ENCODE results near the gene AEBP1. TPM values are rescaled to one million over a fixed set of nuclear protein-coding genes. Genes with fewer than 3 reads are reported as not detected.
A peak's percentile ranks its signal among the peaks of the same experiment; 100 is the strongest.

The AEBP1 gene
- total RNA-seq, 1 experiment from 2014 or later, result 0.54 TPM

- H3K36me3 ChIP-seq (ENCODE audit: control insufficient read depth, insufficient read depth, low read length), result no peaks in the 10 kb centered on the region
- peaks cover 11% of the 10 kb centered on the region for H3K4me1 ChIP-seq
- H3K9me3 ChIP-seq, result no peaks in the 10 kb centered on the region
- no peaks in the 10 kb centered on the region for H3K36me3 Mint-ChIP-seq (ENCODE audit: insufficient read depth, unreplicated experiment)
- no peak overlapping the region for H3K4me3 Mint-ChIP-seq (ENCODE audit: unreplicated experiment)
- intact Hi-C loops (cut with micrococcal nuclease; ENCODE audit: unreplicated experiment), result loop anchor here (10.0 kb wide), 1 partner anchor 338 kb away; no protein-coding TSS in a partner anchor
- DNase-seq, result no peak
- no peaks in the 10 kb centered on the region for H3K9me3 Mint-ChIP-seq (ENCODE audit: unreplicated experiment)
- H3K27ac Mint-ChIP-seq (ENCODE audit: unreplicated experiment), result no peak overlapping the region
- H3K4me3 ChIP-seq (ENCODE audit: low read depth, low read length), result no peak overlapping the region
- ChIA-PET POLR2A (no interaction called here), CTCF (no interaction called here)
- no TSS peak for BruUV-seq (replicated peaks)
- TF ChIP-seq CTCF (IDR thresholded peaks at IDR 0.05; ENCODE audit: insufficient read depth in 1 of 2, low read depth in 1 of 2, low read length in 1 of 2, severe bottlenecking in 1 of 2, unreplicated experiment in 1 of 2), result no peak
- H3K27me3 Mint-ChIP-seq (ENCODE audit: insufficient read depth, unreplicated experiment), result no peaks in the 10 kb centered on the region
- H3K4me1 Mint-ChIP-seq (ENCODE audit: low read depth, unreplicated experiment), result peaks cover 14% of the 10 kb centered on the region
- no peaks in the 10 kb centered on the region for H3K27me3 ChIP-seq (replicated peaks; ENCODE audit: control insufficient read depth, insufficient read depth, low read length)
Measured at GRCh38 chr7:44136731-44137130, 32.6 kb downstream of the AEBP1 start.

GRCh38 chr7:44138698-44139097 is 34.6 kb downstream of the AEBP1 start:
- no peak overlapping the region for H3K4me3 ChIP-seq (ENCODE audit: low read depth, low read length)
- ChIA-PET POLR2A (no interaction called here), CTCF (no interaction called here)
- Mint-ChIP-seq H3K27me3 (ENCODE audit: insufficient read depth, unreplicated experiment) (no peaks in the 10 kb centered on the region), H3K36me3 (ENCODE audit: insufficient read depth, unreplicated experiment) (no peaks in the 10 kb centered on the region), H3K4me1 (ENCODE audit: low read depth, unreplicated experiment) (peaks cover 7% of the 10 kb centered on the region), H3K27ac (ENCODE audit: unreplicated experiment) (no peak overlapping the region), H3K4me3 (ENCODE audit: unreplicated experiment) (no peak overlapping the region), H3K9me3 (ENCODE audit: unreplicated experiment) (no peaks in the 10 kb centered on the region)
- intact Hi-C loops (cut with micrococcal nuclease; ENCODE audit: unreplicated experiment), result loop anchor here (10.0 kb wide), 1 partner anchor 336 kb away; no protein-coding TSS in a partner anchor
- no peaks in the 10 kb centered on the region for H3K36me3 ChIP-seq (ENCODE audit: control insufficient read depth, insufficient read depth, low read length)
- H3K27me3 ChIP-seq (replicated peaks; ENCODE audit: control insufficient read depth, insufficient read depth, low read length), result no peaks in the 10 kb centered on the region
- no TSS peak for BruUV-seq (replicated peaks)
- H3K9me3 ChIP-seq, result no peaks in the 10 kb centered on the region
- no peak for DNase-seq
- H3K4me1 ChIP-seq, result peaks cover 7% of the 10 kb centered on the region
- no peak for TF ChIP-seq CTCF (IDR thresholded peaks at IDR 0.05; ENCODE audit: insufficient read depth in 1 of 2, low read depth in 1 of 2, low read length in 1 of 2, severe bottlenecking in 1 of 2, unreplicated experiment in 1 of 2)

GRCh38 chr7:44139311-44140010 is 35.3 kb downstream of the AEBP1 start:
- no peaks in the 10 kb centered on the region for H3K27me3 Mint-ChIP-seq (ENCODE audit: insufficient read depth, unreplicated experiment)
- no peak for DNase-seq

More at GRCh38 chr7:44139311-44140010, 35.3 kb downstream of the AEBP1 start:
- Histone ChIP-seq H3K4me1 (peaks cover 7% of the 10 kb centered on the region), H3K36me3 (ENCODE audit: control insufficient read depth, insufficient read depth, low read length) (no peaks in the 10 kb centered on the region), H3K27me3 (replicated peaks; ENCODE audit: control insufficient read depth, insufficient read depth, low read length) (no peaks in the 10 kb centered on the region), H3K4me3 (ENCODE audit: low read depth, low read length) (no peak overlapping the region), H3K9me3 (no peaks in the 10 kb centered on the region)
- no peak for TF ChIP-seq CTCF (IDR thresholded peaks at IDR 0.05; ENCODE audit: insufficient read depth in 1 of 2, low read depth in 1 of 2, low read length in 1 of 2, severe bottlenecking in 1 of 2, unreplicated experiment in 1 of 2)
- H3K4me1 Mint-ChIP-seq (ENCODE audit: low read depth, unreplicated experiment), result peaks cover 7% of the 10 kb centered on the region
- intact Hi-C loops (cut with micrococcal nuclease; ENCODE audit: unreplicated experiment), result loop anchor here (10.0 kb wide), 1 partner anchor 335 kb away; no protein-coding TSS in a partner anchor
- CTCF ChIA-PET, result interaction anchor here (1.2 kb wide), 1 partner anchor 8 kb away, joined by 4 read pairs; no protein-coding TSS in a partner anchor
- no peaks in the 10 kb centered on the region for H3K9me3 Mint-ChIP-seq (ENCODE audit: unreplicated experiment)
- POLR2A ChIA-PET, result interaction anchor here (0.6 kb wide), 1 partner anchor 347 kb away, joined by 4 read pairs; no protein-coding TSS in a partner anchor
- H3K27ac Mint-ChIP-seq (ENCODE audit: unreplicated experiment), result peak overlapping the region; percentile 4
- BruUV-seq (replicated peaks), result no TSS peak
- H3K36me3 Mint-ChIP-seq (ENCODE audit: insufficient read depth, unreplicated experiment), result no peaks in the 10 kb centered on the region
- no peak overlapping the region for H3K4me3 Mint-ChIP-seq (ENCODE audit: unreplicated experiment)

All from Caco-2 (cell line).